GM18507 (cell line): ENCODE data around the gene SMIM5.
"Not testable (repeated sequence)": the region's sequence is repeated elsewhere in the genome, so short reads cannot be mapped to it uniquely, and the experiment has no call there.

ENCODE experiments used
- DNase-seq: peaks from one replicate; pipeline ENCODE4 v3.0.0; 2011; ENCODE audit warnings: low read depth; ENCODE audit not compliant: insufficient read length; ENCODE audit errors: extremely low spot score
- FAIRE-seq: peaks from 2 replicates; lab custom pipeline; 2011; peaks lifted over from hg19 to GRCh38; lab: Jason Lieb, UNC

SMIM5 gene

DNA sequence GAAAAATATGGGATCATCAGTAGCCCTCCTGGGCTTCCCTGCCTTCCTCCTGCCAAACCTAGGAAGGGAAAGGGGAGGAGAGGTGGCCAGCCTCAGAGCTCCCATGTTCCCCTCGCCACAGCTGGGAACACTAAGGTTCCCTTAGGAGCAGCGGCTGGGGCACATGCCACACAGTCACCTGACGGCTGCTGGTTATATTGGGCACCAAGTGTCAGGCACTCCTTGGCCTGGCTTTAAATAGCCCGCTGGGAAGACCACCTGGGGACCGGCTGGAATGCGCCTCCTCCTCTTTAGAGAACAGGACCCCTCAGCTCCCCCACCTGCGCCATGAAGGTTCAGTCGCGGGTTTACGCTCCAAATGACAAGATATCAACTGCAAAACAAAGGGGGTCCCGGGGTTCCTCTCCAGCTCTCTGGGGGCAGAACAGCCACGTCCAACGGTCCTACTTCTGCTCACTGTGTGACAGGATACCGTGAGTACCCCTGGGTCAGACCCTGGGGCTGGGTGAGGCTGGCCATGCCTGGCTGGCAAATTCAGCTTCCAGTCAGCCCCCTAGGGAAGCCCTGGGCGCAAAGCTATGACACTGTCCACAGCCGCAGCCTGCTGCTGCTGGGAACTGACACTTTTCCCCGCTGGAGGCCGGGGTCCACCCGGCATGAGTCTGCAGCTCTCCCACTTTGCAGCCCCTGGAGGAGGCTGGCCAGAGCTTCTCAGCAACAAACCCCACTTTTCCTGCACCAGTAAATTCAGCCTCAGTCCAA lies 3.3 kb downstream of the SMIM5 start:
- FAIRE-seq (no peak), DNase-seq (no peak)

DNA sequence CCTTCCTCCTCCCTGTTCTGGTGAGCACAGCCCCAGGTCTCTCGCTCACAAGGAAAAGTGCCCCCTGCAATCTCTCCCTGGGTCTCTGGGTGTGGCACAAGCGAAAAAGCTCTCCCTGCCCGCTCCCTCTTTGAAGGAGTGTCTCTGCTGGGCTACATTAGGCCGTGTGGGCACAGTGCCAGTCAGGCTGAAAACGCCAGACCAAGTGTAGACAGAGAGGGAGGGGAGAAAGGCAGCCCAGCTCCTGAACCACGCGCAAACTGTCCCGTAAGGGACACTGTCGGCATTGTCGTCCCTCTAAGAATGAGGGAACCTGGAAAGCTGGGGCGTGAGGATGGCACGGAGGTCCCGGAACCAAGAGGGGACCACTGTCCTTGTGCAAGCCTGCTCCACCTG lies 3.9 kb downstream of the SMIM5 start:
- FAIRE-seq (no peak), DNase-seq (no peak)

GRCh38 chr17:75637551-75637950 lies 4.3 kb downstream of the SMIM5 start:
- no peak for FAIRE-seq
- no peak for DNase-seq

DNA sequence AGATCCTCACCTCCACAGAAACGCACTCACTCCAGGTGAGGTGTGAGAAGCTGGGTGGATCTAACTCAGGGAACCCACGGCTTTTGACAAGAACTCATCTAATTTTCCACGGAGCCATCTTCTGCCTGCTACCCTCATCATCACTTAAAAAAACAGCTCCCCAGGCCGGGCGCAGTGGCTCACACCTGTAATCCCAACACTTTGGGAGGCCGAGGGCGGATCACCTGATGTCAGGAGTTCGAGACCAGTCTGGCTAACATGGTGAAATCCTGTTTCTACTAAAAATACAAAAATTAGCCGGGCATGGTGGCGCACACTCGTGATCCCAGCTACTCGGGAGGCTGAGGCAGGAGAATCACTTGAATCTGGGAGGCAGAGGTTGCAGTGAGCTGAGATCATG lies 4.8 kb downstream of the SMIM5 start:
- FAIRE-seq: not testable (repeated sequence)

GRCh38 chr17:75638893-75639292 lies 5.7 kb downstream of the SMIM5 start:
- DNase-seq (no peak), FAIRE-seq (no peak)

More for the DNA sequence above, 4.8 kb downstream of the SMIM5 start:
- not testable (repeated sequence) for DNase-seq

DNA sequence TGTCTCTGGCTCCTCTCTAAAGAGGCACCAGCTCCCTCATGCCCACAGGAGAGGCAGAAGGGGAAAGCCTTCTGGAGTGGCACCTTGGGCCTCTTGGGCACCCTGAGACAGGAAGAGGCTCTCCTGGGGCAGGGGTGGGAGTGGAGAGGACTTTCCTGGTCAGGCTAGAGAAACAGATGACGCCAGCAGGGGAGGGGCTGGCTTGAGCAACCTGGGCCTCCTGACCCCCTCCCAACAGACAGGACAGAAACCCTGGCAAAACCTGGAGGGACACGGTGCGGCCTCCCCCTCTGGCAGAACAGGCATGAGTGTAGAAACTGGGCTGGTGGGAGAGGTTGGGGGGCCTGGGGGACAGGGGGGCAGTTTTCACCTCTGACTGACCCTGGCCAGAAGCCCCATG lies 6.1 kb downstream of the SMIM5 start:
- FAIRE-seq (no peak), DNase-seq (no peak)

DNA sequence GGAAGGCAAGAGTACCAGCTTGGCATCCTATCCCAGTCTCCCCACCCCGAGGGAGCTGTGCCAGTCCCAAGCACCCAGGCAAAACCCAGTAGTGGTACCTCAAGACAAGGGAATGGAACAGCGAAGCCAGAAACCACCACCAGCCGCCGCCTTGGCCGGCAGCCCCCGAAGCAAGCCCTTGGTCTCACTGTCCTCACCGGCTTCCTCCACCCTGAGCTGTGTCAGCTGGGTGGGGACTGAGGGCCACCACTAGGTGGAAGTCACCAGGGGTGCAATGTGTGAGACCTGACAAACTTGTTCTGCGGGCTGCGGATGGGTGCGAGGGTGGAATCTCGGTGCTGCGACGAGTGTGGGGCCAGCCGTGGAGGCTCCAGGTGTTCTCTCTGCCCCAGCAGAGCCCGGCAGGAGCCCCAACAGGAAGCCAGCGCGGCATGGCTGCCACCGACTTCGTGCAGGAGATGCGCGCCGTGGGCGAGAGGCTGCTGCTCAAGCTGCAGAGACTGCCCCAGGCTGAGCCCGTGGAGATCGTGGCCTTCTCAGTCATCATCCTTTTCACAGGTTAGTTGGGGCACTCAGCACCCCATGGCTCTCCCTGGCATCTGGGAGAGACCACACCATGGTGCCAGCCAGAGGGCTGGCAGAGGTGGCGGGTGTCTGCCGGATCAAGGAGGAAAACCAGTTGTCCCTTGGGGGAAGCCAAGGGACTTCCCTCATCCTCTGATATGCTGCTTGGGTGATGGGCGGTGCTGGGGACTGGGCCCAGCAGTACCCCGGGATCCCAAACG lies 6.7 kb downstream of the SMIM5 start:
- no peak for FAIRE-seq
- no peak for DNase-seq

DNA sequence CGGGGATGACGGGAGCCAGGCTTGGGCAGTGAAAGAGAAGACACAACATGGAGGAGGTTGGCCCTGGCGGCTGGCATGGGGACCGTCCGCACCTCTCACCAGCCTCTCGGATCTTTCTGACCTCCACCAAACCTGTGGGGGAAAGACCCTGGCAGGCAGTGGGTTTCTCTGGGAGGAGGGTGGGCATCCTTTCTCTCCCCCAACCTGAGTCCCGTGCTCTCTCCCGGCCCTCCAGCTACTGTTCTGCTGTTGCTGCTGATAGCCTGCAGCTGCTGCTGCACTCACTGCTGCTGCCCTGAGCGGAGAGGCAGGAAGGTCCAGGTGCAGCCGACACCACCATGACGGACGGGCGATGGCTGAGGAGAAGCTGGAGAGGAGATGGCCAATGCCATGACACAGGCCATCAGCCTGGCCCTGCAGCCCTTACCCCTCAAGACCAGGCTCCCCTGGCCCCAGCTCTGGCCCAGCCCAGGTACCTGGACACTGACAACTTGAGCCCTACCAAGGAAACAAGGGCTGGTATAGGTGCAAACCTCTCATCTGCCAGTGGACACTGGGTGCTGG lies 7.4 kb downstream of the SMIM5 start:
- FAIRE-seq (no peak), DNase-seq (no peak)

- FAIRE-seq (no peak), DNase-seq (no peak)
Measured at GRCh38 chr17:75641343-75641742, 8.1 kb downstream of the SMIM5 start.

- DNase-seq: no peak
- no peak for FAIRE-seq
Measured at GRCh38 chr17:75642182-75642783, 9.0 kb downstream of the SMIM5 start.

DNA sequence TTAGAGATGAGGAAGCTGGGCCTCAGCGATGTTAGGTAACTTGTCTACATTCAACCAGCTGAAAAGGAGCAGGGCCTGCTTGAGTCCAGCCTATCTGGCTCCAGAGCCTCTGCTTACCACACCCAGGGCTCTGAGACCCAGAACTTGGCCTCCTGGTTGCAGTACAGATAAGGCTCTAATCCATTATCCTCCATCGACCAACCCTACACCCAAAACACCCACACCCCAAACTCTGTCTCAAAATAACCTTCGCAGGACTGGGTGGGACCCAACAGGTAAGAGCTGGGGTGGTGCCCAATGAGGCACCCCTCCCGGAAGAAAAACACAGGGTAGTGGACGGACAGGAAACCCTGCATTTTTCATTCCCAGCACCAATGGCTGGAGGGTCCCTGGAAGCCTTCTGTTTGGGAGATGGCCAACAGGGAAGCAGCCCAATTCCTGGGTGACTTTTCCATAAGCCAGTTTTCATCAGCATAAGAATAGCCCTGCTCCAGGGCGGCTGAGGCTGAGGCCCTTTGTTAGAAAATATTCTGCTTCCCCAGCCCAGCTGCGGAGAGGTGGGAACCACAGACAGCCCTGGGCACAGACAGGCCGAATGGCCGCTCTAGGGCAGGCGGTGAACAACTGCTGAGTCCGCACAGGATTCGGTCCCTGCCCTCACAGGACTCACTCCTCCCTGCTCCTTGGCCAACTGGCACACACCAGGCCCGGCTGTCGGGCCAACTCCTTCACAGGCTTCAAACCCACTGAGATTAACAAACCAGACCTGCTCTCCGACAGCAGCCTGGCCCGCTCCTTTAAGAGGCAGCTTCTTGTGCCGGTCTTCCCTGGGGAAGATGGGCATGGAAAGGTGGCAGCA lies 9.8 kb downstream of the SMIM5 start:
- DNase-seq (no peak), FAIRE-seq (no peak)

- FAIRE-seq: no peak
- DNase-seq: no peak
Measured at GRCh38 chr17:75643643-75644017, 10.4 kb downstream of the SMIM5 start.

DNA sequence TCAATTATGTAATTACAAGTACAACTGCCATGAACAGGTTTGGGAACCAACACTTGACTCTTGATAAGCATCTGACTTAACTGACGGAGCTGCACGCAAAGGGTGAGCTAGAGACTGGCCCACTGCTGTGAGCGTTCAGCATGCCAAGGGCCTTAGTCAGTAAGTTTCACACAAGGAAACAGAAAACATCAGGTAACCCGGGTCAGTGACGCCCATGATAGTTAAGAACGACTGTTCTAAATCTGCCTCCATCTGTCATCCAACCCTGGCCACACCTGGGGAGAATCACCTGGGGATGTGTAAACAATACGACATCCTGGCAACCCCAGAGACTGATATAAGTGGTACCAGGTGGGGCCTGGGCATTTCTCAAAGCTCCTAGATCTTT lies 12.3 kb downstream of the SMIM5 start:
- DNase-seq (no peak), FAIRE-seq (no peak)

- DNase-seq (peak; percentile 71), FAIRE-seq (peak; percentile 91)
Measured at GRCh38 chr17:75645889-75646637, 12.8 kb downstream of the SMIM5 start.

GRCh38 chr17:75646638-75646992 lies 13.4 kb downstream of the SMIM5 start:
- DNase-seq (no peak), FAIRE-seq (no peak)

GRCh38 chr17:75647061-75647460 lies 13.8 kb downstream of the SMIM5 start:
- FAIRE-seq (no peak), DNase-seq (no peak)

DNA sequence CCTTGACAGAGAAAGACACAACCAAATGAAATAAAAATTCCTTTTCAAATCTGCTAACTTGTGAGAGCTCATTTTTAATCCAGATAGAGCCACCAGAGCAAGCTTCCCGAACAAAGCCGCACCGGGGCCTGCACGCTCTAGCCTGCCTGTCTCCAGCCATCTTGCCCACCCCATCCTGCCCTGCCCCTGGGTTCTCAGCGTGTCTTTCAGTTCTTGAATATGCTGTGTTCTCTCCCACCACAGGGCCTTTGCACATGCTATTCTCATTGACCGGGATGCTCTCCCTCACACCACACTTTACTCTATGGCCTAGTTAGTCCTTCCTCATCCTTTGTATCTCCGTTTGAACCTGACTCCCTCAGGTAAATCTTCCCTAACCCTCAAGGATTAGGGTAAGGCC lies 14.7 kb downstream of the SMIM5 start:
- no peak for FAIRE-seq
- no peak for DNase-seq

- no peak for FAIRE-seq
- no peak for DNase-seq
Measured at GRCh38 chr17:75649687-75650086, 16.5 kb downstream of the SMIM5 start.

DNA sequence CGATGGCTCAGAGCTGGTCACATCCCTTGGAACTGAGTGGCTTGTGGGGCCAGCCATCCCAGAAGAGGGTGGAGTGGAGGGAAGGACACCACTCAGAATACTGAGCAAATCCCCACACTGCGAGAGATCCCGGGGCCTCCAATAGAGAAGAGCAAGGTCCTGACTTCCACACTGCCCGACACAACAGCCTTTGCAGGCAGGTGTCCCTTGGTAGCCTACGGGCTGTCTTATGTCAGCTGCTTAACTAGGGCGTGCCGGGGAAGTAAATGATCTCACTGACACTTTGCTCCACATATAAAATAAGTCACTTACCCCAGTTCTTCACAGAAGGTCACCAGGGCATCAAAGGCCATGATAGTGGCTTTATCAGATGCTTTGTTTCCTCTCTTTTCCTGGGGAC lies 17.6 kb downstream of the SMIM5 start:
- DNase-seq (no peak), FAIRE-seq (no peak)
